Endothelial cell of umbilical vein (primary cell): ENCODE results near the gene SLC25A26. TPM values are rescaled to one million over a fixed set of nuclear protein-coding genes. Genes with fewer than 3 reads are reported as not detected.

ENCODE experiments used
- BruUV-seq: library from RNA; stranded (reverse); fragments of 400-500 nt; replicated peaks from 2 replicates; lab custom pipeline; 2021; lab: Mats Ljungman, UMichigan
- CTCF ChIA-PET: fragments of 300-600, 350-600 bp; sonication (Branson Sonifier 250); formaldehyde crosslinking; loops from one replicate; lab custom pipeline; 2021; ENCODE audit warnings: antibody characterized with exemption, inconsistent platforms; lab: Charles Lee
- POLR2A ChIA-PET: fragments of 300-600, 350-600 bp; sonication (Branson Sonifier 250); formaldehyde crosslinking; loops from one replicate; lab custom pipeline; 2021; ENCODE audit warnings: antibody characterized with exemption, inconsistent platforms; lab: Charles Lee
- DNase-seq: peaks from one replicate; pipeline ENCODE4 v3.0.0-alpha.2; 2011; ENCODE audit warnings: low read depth, low spot score
- FAIRE-seq: peaks from 2 replicates; lab custom pipeline; 2011; peaks lifted over from hg19 to GRCh38; lab: Jason Lieb, UNC
- H2AFZ ChIP-seq: 2 replicates; pipeline ENCODE4 v1.6.0; 2012; ENCODE audit warnings: low read depth, low read length, control low read depth, inconsistent platforms
- H3K27ac ChIP-seq: 2 replicates; pipeline ENCODE4 v1.5.1; 2011; ENCODE audit warnings: low read depth, mild to moderate bottlenecking, control low read depth, low read length, moderate library complexity; ENCODE audit not compliant: insufficient read depth
- H3K27me3 ChIP-seq, 2 experiments: 2 replicates each; pipeline versions ENCODE4 v1.6.0 to v1.6.1; 2011; ENCODE audit warnings: low read length in 2 of 2, mixed read lengths in 1 of 2; ENCODE audit not compliant: control insufficient read depth in 2 of 2, insufficient read depth in 2 of 2
- H3K36me3 ChIP-seq, 2 experiments: 2 replicates in 1 of 2; 3 replicates in 1 of 2; pipeline ENCODE4 v1.5.1; 2011; ENCODE audit warnings: low read length in 2 of 2, mild to moderate bottlenecking in 1 of 2, moderate library complexity in 1 of 2; ENCODE audit not compliant: control insufficient read depth in 2 of 2, insufficient read depth in 2 of 2; ENCODE audit errors: extremely low read depth in 1 of 2
- H3K4me1 ChIP-seq: 3 replicates; pipeline ENCODE4 v1.5.1; 2011; ENCODE audit warnings: mild to moderate bottlenecking, low read length; ENCODE audit not compliant: control insufficient read depth, insufficient read depth; ENCODE audit errors: extremely low read depth
- H3K4me2 ChIP-seq: 2 replicates; pipeline ENCODE4 v1.6.1; 2011; ENCODE audit warnings: low read length, control low read depth, mixed read lengths; ENCODE audit not compliant: insufficient read depth
- H3K4me3 ChIP-seq, 3 experiments: fragments of 200-600 bp in 1 of 3; sonication (generic), shearing (Covaris generic) in 1 of 3; replicated peaks in 1 of 3; 2 replicates each; pipeline ENCODE4 v1.5.1; 2011 to 2016; ENCODE audit warnings: control low read depth in 3 of 3, low read length in 3 of 3, mild to moderate bottlenecking in 2 of 3, inconsistent platforms in 1 of 3, low read depth in 1 of 3, moderate library complexity in 1 of 3; ENCODE audit not compliant: insufficient read depth in 1 of 3
- H3K79me2 ChIP-seq: 2 replicates; pipeline ENCODE4 v1.6.0; 2012; ENCODE audit warnings: low read length, inconsistent platforms; ENCODE audit not compliant: control insufficient read depth, insufficient read depth
- H3K9ac ChIP-seq: replicated peaks from 2 replicates; pipeline ENCODE3; 2011; ENCODE audit warnings: low read length, control low read depth; ENCODE audit not compliant: insufficient read depth; ENCODE audit errors: extremely low read depth
- H3K9me1 ChIP-seq: replicated peaks from 3 replicates; pipeline ENCODE4 v1.6.0; 2011; ENCODE audit warnings: mild to moderate bottlenecking, low read length; ENCODE audit not compliant: control insufficient read depth, insufficient read depth; ENCODE audit errors: extremely low read depth
- H3K9me3 ChIP-seq: replicated peaks from 2 replicates; pipeline ENCODE4 v1.5.1; 2012; ENCODE audit warnings: low read length, inconsistent platforms; ENCODE audit not compliant: control insufficient read depth, insufficient read depth
- H4K20me1 ChIP-seq: replicated peaks from 2 replicates; pipeline ENCODE3; 2011; ENCODE audit warnings: mild to moderate bottlenecking, low read length; ENCODE audit not compliant: control insufficient read depth, insufficient read depth; ENCODE audit errors: extremely low read depth
- CTCF ChIP-seq, 2 donors: IDR thresholded peaks; 1 replicate in 1 of 2; 2 replicates in 1 of 2; pipeline ENCODE4 v1.5.1; 2011; ENCODE audit warnings: low read length in 2 of 2, mild to moderate bottlenecking in 2 of 2, moderate library complexity in 2 of 2, control low read depth in 1 of 2, inconsistent platforms in 1 of 2, low read depth in 1 of 2; ENCODE audit not compliant: insufficient read depth in 1 of 2; ENCODE audit errors: extremely low read depth in 1 of 2
- EZH2 ChIP-seq: IDR thresholded peaks from 2 replicates; pipeline ENCODE4 v1.6.1; 2012; ENCODE audit warnings: borderline replicate concordance, low read depth, mild to moderate bottlenecking, moderate library complexity, low read length, inconsistent platforms; ENCODE audit not compliant: severe bottlenecking
- FOS ChIP-seq: IDR thresholded peaks from 2 replicates; pipeline ENCODE4 v1.6.1; 2011; ENCODE audit warnings: mild to moderate bottlenecking, low read length, moderate library complexity, borderline replicate concordance; ENCODE audit not compliant: insufficient read depth
- GATA2 ChIP-seq: IDR thresholded peaks from 2 replicates; pipeline ENCODE4 v1.7.0; 2011; ENCODE audit warnings: low read depth, mild to moderate bottlenecking, moderate library complexity, mixed read lengths, low read length; ENCODE audit not compliant: insufficient read length, insufficient read depth
- JUN ChIP-seq: IDR thresholded peaks from 2 replicates; pipeline ENCODE4 v1.6.1; 2011; ENCODE audit warnings: borderline replicate concordance, low read depth; ENCODE audit not compliant: insufficient read length, insufficient read depth
- MYC ChIP-seq: IDR thresholded peaks from one replicate; pipeline ENCODE4 v1.6.1; 2011; ENCODE audit warnings: mild to moderate bottlenecking, low read depth, low read length
- POLR2A ChIP-seq: IDR thresholded peaks from 2 replicates; pipeline ENCODE4 v1.6.1; 2012; ENCODE audit warnings: low read depth, mild to moderate bottlenecking, control low read depth, low read length
- POLR2AphosphoS5 ChIP-seq: IDR thresholded peaks from 2 replicates; pipeline ENCODE4 v1.6.1; 2012; ENCODE audit warnings: low read depth, mild to moderate bottlenecking, control low read depth, low read length, moderate library complexity; ENCODE audit not compliant: insufficient read depth
- dilution Hi-C: fragments of 300-500 bp; cut with MboI; formaldehyde crosslinking; loops from one replicate; pipeline ENCODE4 v1.15.0; 2019; ENCODE audit warnings: low sequenced_read_pairs; ENCODE audit not compliant: extremely low pct_ligation_motif_present
- intact Hi-C: fragments of 100-400 bp; cut with micrococcal nuclease; formaldehyde crosslinking; loops from one replicate; pipeline ENCODE4 v1.10.0; 2022
- polyA plus RNA-seq, 4 experiments: library from polyadenylated mRNA; depleted of rRNA in 3 of 4; stranded (reverse) in 3 of 4; unstranded in 1 of 4; fragments of >200 nt; gene quantifications; 2 replicates each; pipeline versions ENCODE4 v1.2.1 to v1.2.3, GENCODE V29; 2011 to 2012; ENCODE audit warnings: missing spikeins in 1 of 4
- total RNA-seq: library from RNA; stranded (reverse); gene quantifications from 2 replicates; pipeline ENCODE4 v1.2.3, GENCODE V29; 2021
- TF ChIP-seq, protein P1 (sequence below): IDR thresholded peaks from 2 replicates; pipeline ENCODE4 v1.6.1; 2011; ENCODE audit not compliant: insufficient read depth, insufficient read length

SLC25A26 gene
- total and polyA plus RNA-seq, 2 donors (not counting 3 experiments of a cell fraction or from before 2014, with no cell fraction given): 11.8 to 23.5 TPM

GRCh38 chr3:66241466-66241865 lies 20.7 kb downstream of the SLC25A26 start:
- Histone ChIP-seq H3K4me2 (no peak overlapping the region), H3K27ac (no peak overlapping the region), H3K9ac (no peak overlapping the region), H3K9me3 (no peaks in the 10 kb centered on the region), H3K27me3 (no peaks in the 10 kb centered on the region), H3K4me1 (no peaks in the 10 kb centered on the region), H3K4me3 (no peak overlapping the region), H3K36me3 (no peaks in the 10 kb centered on the region), H2AFZ (no peak overlapping the region), H3K9me1 (no peaks in the 10 kb centered on the region), H4K20me1 (no peaks in the 10 kb centered on the region), H3K79me2 (no peaks in the 10 kb centered on the region)
- POLR2A ChIA-PET: no interaction called here
- CTCF ChIA-PET: interaction anchor here (2.1 kb wide), 1 partner anchor 12 kb away, joined by 8 read pairs; no protein-coding TSS in a partner anchor
- intact Hi-C loops (no loop called here), dilution Hi-C loops (no loop called here)
- BruUV-seq: no TSS peak
- no peak for FAIRE-seq
- TF ChIP-seq POLR2A (no peak), GATA2 (no peak), JUN (no peak), POLR2AphosphoS5 (no peak)
- TF ChIP-seq, protein P1, sequence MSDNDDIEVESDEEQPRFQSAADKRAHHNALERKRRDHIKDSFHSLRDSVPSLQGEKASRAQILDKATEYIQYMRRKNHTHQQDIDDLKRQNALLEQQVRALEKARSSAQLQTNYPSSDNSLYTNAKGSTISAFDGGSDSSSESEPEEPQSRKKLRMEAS: no peak
- no peak for DNase-seq

- no peak for DNase-seq
- intact Hi-C loops (no loop called here), dilution Hi-C loops (no loop called here)
- no peak overlapping the region for H2AFZ ChIP-seq
- no peaks in the 10 kb centered on the region for H4K20me1 ChIP-seq
- H3K27ac ChIP-seq: no peak overlapping the region
- H3K4me1 ChIP-seq: no peaks in the 10 kb centered on the region
- H3K4me3 ChIP-seq: no peak overlapping the region
- ChIA-PET POLR2A (no interaction called here), CTCF (interaction anchor here (1.5 to 2.1 kb wide), 2 partner anchors 11 to 14 kb away, joined by 3 to 8 read pairs; no protein-coding TSS in a partner anchor)
- H3K27me3 ChIP-seq: no peaks in the 10 kb centered on the region
- H3K9ac ChIP-seq: no peak overlapping the region
- no peaks in the 10 kb centered on the region for H3K36me3 ChIP-seq
- H3K9me3 ChIP-seq: no peaks in the 10 kb centered on the region
- FAIRE-seq: no peak
- TF ChIP-seq POLR2A (no peak), GATA2 (no peak), MYC (no peak), POLR2AphosphoS5 (no peak), EZH2 (no peak), CTCF (IDR thresholded peaks at IDR 0.05; ENCODE audit: extremely low read depth in 1 of 2, insufficient read depth in 1 of 2, low read depth in 1 of 2, low read length in 2 of 2) (no peak), FOS (no peak), JUN (no peak)
- TF ChIP-seq, protein P1: no peak
- H3K4me2 ChIP-seq: no peak overlapping the region
- no TSS peak for BruUV-seq
- H3K9me1 ChIP-seq: no peaks in the 10 kb centered on the region
- H3K79me2 ChIP-seq: no peaks in the 10 kb centered on the region
Measured at GRCh38 chr3:66242788-66243464, 22.1 kb downstream of the SLC25A26 start.
